ENCODE results near the gene ARAP1.

The ARAP1 gene

GRCh38 chr11:72745925-72746550 is 6.2 kb downstream of the ARAP1 start:
- no peak for DNase-seq (ENCODE audit: extremely low spot score)
- ChIA-PET CTCF (interaction anchor here (0.7 to 1.8 kb wide), 8 partner anchors 10 to 67 kb away, joined by 3 to 5 read pairs (median 3); partner anchors contain the start of gene STARD10), POLR2A (no interaction called here)
- no peak for TF ChIP-seq CTCF (IDR thresholded peaks at IDR 0.05; ENCODE audit: control extremely low read depth, extremely low read depth, low read depth, missing control alignments)

- POLR2A ChIA-PET, result no interaction called here
- no peak for TF ChIP-seq CTCF (IDR thresholded peaks at IDR 0.05; ENCODE audit: control extremely low read depth, extremely low read depth, low read depth, missing control alignments)
- DNase-seq (ENCODE audit: extremely low spot score), result no peak
- CTCF ChIA-PET, result interaction anchor here (1.0 to 9.7 kb wide), 5 partner anchors 14 to 67 kb away, joined by 3 to 107 read pairs (median 5); no protein-coding TSS in a partner anchor
Measured at GRCh38 chr11:72745511-72745910, 6.7 kb downstream of the ARAP1 start.

- ChIA-PET CTCF (interaction anchor here (1.1 to 9.7 kb wide), 3 partner anchors 19 to 43 kb away, joined by 3 to 107 read pairs (median 4); no protein-coding TSS in a partner anchor), POLR2A (no interaction called here)
- DNase-seq (ENCODE audit: extremely low spot score), result no peak
- no peak for TF ChIP-seq CTCF (IDR thresholded peaks at IDR 0.05; ENCODE audit: control extremely low read depth, extremely low read depth, low read depth, missing control alignments)
Measured at GRCh38 chr11:72744474-72744873, 7.7 kb downstream of the ARAP1 start.

- no peak for TF ChIP-seq CTCF (IDR thresholded peaks at IDR 0.05; ENCODE audit: control extremely low read depth, extremely low read depth, low read depth, missing control alignments)
- POLR2A ChIA-PET, result no interaction called here
- peak; percentile 62 for DNase-seq (ENCODE audit: extremely low spot score)
- CTCF ChIA-PET, result interaction anchor here (1.1 to 9.7 kb wide), 4 partner anchors 12 to 44 kb away, joined by 3 to 107 read pairs (median 9); no protein-coding TSS in a partner anchor
Measured at GRCh38 chr11:72743321-72744221, 8.6 kb downstream of the ARAP1 start.

- POLR2A ChIA-PET, result no interaction called here
- TF ChIP-seq CTCF (IDR thresholded peaks at IDR 0.05; ENCODE audit: control extremely low read depth, extremely low read depth, low read depth, missing control alignments), result no peak
- DNase-seq (ENCODE audit: extremely low spot score), result no peak
- CTCF ChIA-PET, result interaction anchor here (3.8 to 9.7 kb wide), 2 partner anchors 12 to 17 kb away, joined by 14 to 107 read pairs; no protein-coding TSS in a partner anchor
Measured at GRCh38 chr11:72742513-72743320, 9.5 kb downstream of the ARAP1 start.

Measured in GM10248 (cell line).